PFSK-1 (cell line): Measurements from ENCODE around the gene NMT2.

ENCODE experiments used
- FOXP2 ChIP-seq: optimal IDR thresholded peaks from 2 replicates; pipeline ENCODE3; 2011; ENCODE audit warnings: borderline replicate concordance, control low read depth, inconsistent platforms; ENCODE audit not compliant: insufficient read depth; ENCODE audit errors: extremely low read length, extremely low read depth
- POLR2AphosphoS5 ChIP-seq: IDR thresholded peaks from 2 replicates; pipeline ENCODE4 v1.6.1; 2012; ENCODE audit warnings: low read depth, mild to moderate bottlenecking, control low read depth, low read length, moderate library complexity
- REST ChIP-seq, 2 experiments: IDR thresholded peaks; 2 replicates each; pipeline versions ENCODE4 v1.6.1 to v1.8.0; 2011 to 2012; ENCODE audit warnings: low read depth in 2 of 2, low read length in 2 of 2, control low read depth in 1 of 2, inconsistent platforms in 1 of 2, mild to moderate bottlenecking in 1 of 2, moderate library complexity in 1 of 2; ENCODE audit not compliant: insufficient read depth in 1 of 2
- SIN3A ChIP-seq: IDR thresholded peaks from 2 replicates; pipeline ENCODE4 v1.6.1; 2012; ENCODE audit warnings: mild to moderate bottlenecking, low read length, moderate library complexity, borderline replicate concordance; ENCODE audit not compliant: insufficient read depth
- TAF1 ChIP-seq: IDR thresholded peaks from 2 replicates; pipeline ENCODE4 v1.6.1; 2012; ENCODE audit warnings: low read length, control low read depth, borderline replicate concordance; ENCODE audit not compliant: insufficient read depth

NMT2 gene

GRCh38 chr10:15072358-15072757 is 96.1 kb downstream of the NMT2 start:
- TF ChIP-seq POLR2AphosphoS5 (no peak), TAF1 (no peak), FOXP2 (no peak), REST (IDR thresholded peaks at IDR 0.05; ENCODE audit: insufficient read depth in 1 of 2, low read depth in 2 of 2, low read length in 2 of 2) (no peak), SIN3A (no peak)

GRCh38 chr10:15069230-15069629 is 99.3 kb downstream of the NMT2 start:
- no peak for TF ChIP-seq REST (IDR thresholded peaks at IDR 0.05; ENCODE audit: insufficient read depth in 1 of 2, low read depth in 2 of 2, low read length in 2 of 2)
- no peak for TF ChIP-seq FOXP2
- TF ChIP-seq TAF1: no peak
- TF ChIP-seq POLR2AphosphoS5: no peak
- no peak for TF ChIP-seq SIN3A

DNA sequence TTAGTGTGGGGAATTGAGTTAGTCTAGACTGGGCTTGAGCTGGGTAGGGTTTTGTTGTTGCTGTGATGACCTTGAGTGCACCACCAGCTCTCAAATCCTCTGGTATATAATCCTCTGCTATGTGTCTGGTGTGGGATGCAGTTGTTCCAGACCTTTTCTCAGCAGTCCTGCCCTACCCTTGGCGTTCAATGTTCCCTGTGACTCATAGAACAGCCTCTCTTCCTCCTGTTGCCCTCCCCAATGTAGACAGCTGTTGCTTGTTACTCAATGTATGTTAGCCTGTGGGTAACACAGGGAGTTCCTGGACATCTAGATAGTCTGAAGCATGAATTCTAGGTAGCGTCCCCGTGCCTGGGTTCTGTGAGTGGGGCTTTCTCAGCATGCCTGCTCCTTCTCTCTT is 99.7 kb downstream of the NMT2 start:
- TF ChIP-seq FOXP2 (no peak), TAF1 (no peak)

DNA sequence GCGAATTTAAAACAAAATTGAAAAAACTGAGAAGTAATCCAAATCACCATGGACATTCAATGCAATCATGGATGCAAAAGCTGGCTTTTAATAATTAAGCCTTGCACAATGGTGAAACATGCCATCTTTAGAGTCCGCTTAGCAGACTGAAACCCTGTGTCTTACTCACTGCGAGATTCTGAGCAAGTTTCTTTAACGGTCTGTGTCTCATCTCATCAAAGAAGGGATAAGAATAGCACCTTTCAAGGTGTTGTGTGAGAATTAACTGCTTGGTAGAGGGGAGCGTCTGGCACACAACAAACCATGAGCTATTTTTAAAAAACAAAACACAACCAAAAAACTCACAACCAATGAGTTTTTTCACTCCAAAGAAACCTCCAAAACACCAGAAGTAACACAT is 101.3 kb downstream of the NMT2 start:
- TF ChIP-seq POLR2AphosphoS5 (no peak), SIN3A (no peak), TAF1 (no peak), REST (IDR thresholded peaks at IDR 0.05; ENCODE audit: insufficient read depth in 1 of 2, low read depth in 2 of 2, low read length in 2 of 2) (no peak)

GRCh38 chr10:15060638-15061037 is 107.9 kb downstream of the NMT2 start:
- TF ChIP-seq REST (IDR thresholded peaks at IDR 0.05; ENCODE audit: insufficient read depth in 1 of 2, low read depth in 2 of 2, low read length in 2 of 2) (no peak), SIN3A (no peak), FOXP2 (no peak), TAF1 (no peak), POLR2AphosphoS5 (no peak)

GRCh38 chr10:15059914-15060313 is 108.6 kb downstream of the NMT2 start:
- no peak for TF ChIP-seq SIN3A
- TF ChIP-seq FOXP2: no peak
- no peak for TF ChIP-seq POLR2AphosphoS5
